ENCODE results near the gene TRIM54.
"Not testable (repeated sequence)": the region's sequence is repeated elsewhere in the genome, so short reads cannot be mapped to it uniquely, and the experiment has no call there.

GRCh38 chr2:27272537-27273522 is 9.4 kb upstream of the TRIM54 start:
- not testable (repeated sequence) for TF ChIP-seq ZNF274 (IDR thresholded peaks at IDR 0.05; ENCODE audit: low read depth, low read length); YY1 (IDR thresholded peaks at IDR 0.05; ENCODE audit: insufficient read depth, insufficient read length); SUZ12 (IDR thresholded peaks at IDR 0.05; ENCODE audit: extremely low read depth, insufficient read depth, insufficient read length)

Data from NT2/D1 (cell line).